Neural cell (in vitro differentiated cells): ENCODE measurements around the gene ADPRS. TPM values are rescaled to one million over a fixed set of nuclear protein-coding genes. Genes with fewer than 3 reads are reported as not detected.

ENCODE experiments used
- H2AFZ ChIP-seq: fragments of 200-600, 300-800 bp; sonication (generic), shearing (Covaris generic); 2 replicates; pipeline ENCODE4 v1.6.0; 2014; ENCODE audit warnings: low read depth, mild to moderate bottlenecking, antibody characterized with exemption, low read length, moderate library complexity
- H3F3A ChIP-seq: fragments of 200-600 bp; shearing (Covaris generic); 2 replicates; pipeline ENCODE4 v1.6.1; 2016; ENCODE audit warnings: mild to moderate bottlenecking, moderate library complexity, mixed read lengths, antibody characterized with exemption, low read length; ENCODE audit not compliant: insufficient read depth, poor library complexity, severe bottlenecking
- H3K27ac ChIP-seq: fragments of 200-600, 300-800 bp; sonication (generic), shearing (Covaris generic); 2 replicates; pipeline ENCODE4 v1.5.1; 2014; ENCODE audit warnings: mild to moderate bottlenecking, low read length, moderate library complexity
- H3K27me3 ChIP-seq: fragments of 300-800, 200-600 bp; sonication (generic), shearing (Covaris generic); 2 replicates; pipeline ENCODE4 v1.6.0; 2014; ENCODE audit warnings: mild to moderate bottlenecking, low read depth, low read length, moderate library complexity; ENCODE audit not compliant: insufficient read depth
- H3K36me3 ChIP-seq: fragments of 300-800, 200-600 bp; sonication (generic), shearing (Covaris generic); 2 replicates; pipeline ENCODE4 v1.5.1; 2014; ENCODE audit warnings: mild to moderate bottlenecking, antibody characterized with exemption, low read length, moderate library complexity; ENCODE audit not compliant: insufficient read depth
- H3K4me2 ChIP-seq: fragments of 300-800, 200-600 bp; sonication (generic), shearing (Covaris generic); 2 replicates; pipeline ENCODE4 v1.6.0; 2014; ENCODE audit warnings: mild to moderate bottlenecking, low read length
- H3K4me3 ChIP-seq: fragments of 300-800, 200-600 bp; sonication (generic), shearing (Covaris generic); 2 replicates; pipeline ENCODE4 v1.5.1; 2014; ENCODE audit warnings: mild to moderate bottlenecking, low read length, moderate library complexity
- H3K79me2 ChIP-seq: fragments of 200-600 bp; shearing (Covaris generic); replicated peaks from 2 replicates; pipeline ENCODE4 v1.6.0; 2014; ENCODE audit warnings: mild to moderate bottlenecking, low read length, moderate library complexity; ENCODE audit not compliant: insufficient read depth
- H3K9ac ChIP-seq: fragments of 300-800, 200-600 bp; sonication (generic), shearing (Covaris generic); 2 replicates; pipeline ENCODE4 v1.6.1; 2016; ENCODE audit warnings: mild to moderate bottlenecking, low read length, mixed read lengths
- H3K9me2 ChIP-seq: fragments of 200-600 bp; shearing (Covaris generic); 2 replicates; pipeline ENCODE4 v1.6.1; 2016; ENCODE audit warnings: mild to moderate bottlenecking, low read length, mixed read lengths; ENCODE audit not compliant: insufficient read depth
- H3K9me3 ChIP-seq: fragments of 200-600, 300-800 bp; sonication (generic), shearing (Covaris generic); 2 replicates; pipeline ENCODE4 v1.6.1; 2016; ENCODE audit warnings: mild to moderate bottlenecking, mixed run types, low read length, moderate library complexity, mixed read lengths
- H4K20me1 ChIP-seq: fragments of 200-600 bp; shearing (Covaris generic); 2 replicates; pipeline ENCODE4 v1.6.1; 2016; ENCODE audit warnings: mild to moderate bottlenecking, mixed run types; ENCODE audit not compliant: insufficient read depth
- CTCF ChIP-seq: fragments of 450-650 bp; IDR thresholded peaks from 2 replicates; pipeline ENCODE4 v1.5.1; 2014; ENCODE audit warnings: antibody characterized with exemption, mild to moderate bottlenecking, moderate library complexity; ENCODE audit not compliant: poor library complexity, severe bottlenecking
- EP300 ChIP-seq: fragments of 450-650 bp; conservative IDR thresholded peaks from 2 replicates; pipeline ENCODE4 v1.6.1; 2014; ENCODE audit warnings: antibody characterized with exemption, mild to moderate bottlenecking, moderate library complexity; ENCODE audit not compliant: poor library complexity, severe bottlenecking
- EZH2 ChIP-seq: fragments of 200-600, 300-800 bp; shearing (Covaris generic), sonication (generic); IDR thresholded peaks from 2 replicates; pipeline ENCODE4 v1.6.1; 2014; ENCODE audit warnings: antibody characterized with exemption, low read length, borderline replicate concordance, mild to moderate bottlenecking; ENCODE audit not compliant: insufficient read depth, poor library complexity, severe bottlenecking
- MXI1 ChIP-seq: fragments of 450-650 bp; conservative IDR thresholded peaks from 2 replicates; pipeline ENCODE4 v1.6.1; 2014; ENCODE audit warnings: antibody characterized with exemption, mild to moderate bottlenecking; ENCODE audit not compliant: poor library complexity, severe bottlenecking
- POLR2AphosphoS5 ChIP-seq: IDR thresholded peaks from 2 replicates; pipeline ENCODE4 v1.6.1; 2012
- RAD21 ChIP-seq: fragments of 450-650 bp; conservative IDR thresholded peaks from 2 replicates; pipeline ENCODE4 v1.6.1; 2014; ENCODE audit warnings: antibody characterized with exemption, mild to moderate bottlenecking, moderate library complexity
- REST ChIP-seq: IDR thresholded peaks from 2 replicates; pipeline ENCODE4 v1.6.1; 2012; ENCODE audit warnings: borderline replicate concordance
- SMC3 ChIP-seq: fragments of 450-650 bp; conservative IDR thresholded peaks from 2 replicates; pipeline ENCODE4 v1.6.1; 2014; ENCODE audit warnings: antibody characterized with exemption, mild to moderate bottlenecking, moderate library complexity; ENCODE audit not compliant: poor library complexity
- TAF1 ChIP-seq: IDR thresholded peaks from 2 replicates; pipeline ENCODE4 v1.6.1; 2012; ENCODE audit warnings: low read depth
- polyA plus RNA-seq: library from polyadenylated mRNA; depleted of rRNA; stranded (reverse); fragments of >200 nt; gene quantifications from 2 replicates; pipeline ENCODE4 v1.2.3, GENCODE V29; 2014

Gene ADPRS
- polyA plus RNA-seq, 1 donor from 2014 or later, result 66.7 TPM

- H3F3A ChIP-seq, result no peaks in the 10 kb centered on the region
- H3K79me2 ChIP-seq, result no peaks in the 10 kb centered on the region
- H2AFZ ChIP-seq, result no peak overlapping the region
- no peak overlapping the region for H3K4me2 ChIP-seq
- no peak overlapping the region for H3K27ac ChIP-seq
- no peak overlapping the region for H3K9ac ChIP-seq
- peaks cover 45% of the 10 kb centered on the region for H3K27me3 ChIP-seq
- no peaks in the 10 kb centered on the region for H3K36me3 ChIP-seq
- no peaks in the 10 kb centered on the region for H4K20me1 ChIP-seq
- no peak overlapping the region for H3K4me3 ChIP-seq
- no peaks in the 10 kb centered on the region for H3K9me2 ChIP-seq
- H3K9me3 ChIP-seq, result no peaks in the 10 kb centered on the region
- TF ChIP-seq RAD21, result no peak
- TF ChIP-seq EP300, result no peak
- TF ChIP-seq MXI1, result no peak
- no peak for TF ChIP-seq EZH2
- TF ChIP-seq CTCF, result no peak
- TF ChIP-seq SMC3, result no peak
- TF ChIP-seq REST, result no peak
- TF ChIP-seq POLR2AphosphoS5, result no peak
- TF ChIP-seq TAF1, result no peak
These were observed 33.7 kb downstream of the ADPRS start for GRCh38 chr1:36122062-36123030.

- no peaks in the 10 kb centered on the region for H3K9me2 ChIP-seq
- H3K36me3 ChIP-seq, result no peaks in the 10 kb centered on the region
- no peaks in the 10 kb centered on the region for H3F3A ChIP-seq
- H2AFZ ChIP-seq, result no peak overlapping the region
- no peak overlapping the region for H3K27ac ChIP-seq
- TF ChIP-seq EP300 (no peak), TAF1 (no peak), RAD21 (no peak), CTCF (no peak), SMC3 (no peak), REST (no peak), EZH2 (no peak), POLR2AphosphoS5 (no peak), MXI1 (no peak)
- no peak overlapping the region for H3K4me3 ChIP-seq
- H3K4me2 ChIP-seq, result no peak overlapping the region
- peaks cover 45% of the 10 kb centered on the region for H3K27me3 ChIP-seq
- H4K20me1 ChIP-seq, result no peaks in the 10 kb centered on the region
- no peaks in the 10 kb centered on the region for H3K9me3 ChIP-seq
- H3K79me2 ChIP-seq, result no peaks in the 10 kb centered on the region
- no peak overlapping the region for H3K9ac ChIP-seq
These were observed 34.7 kb downstream of the ADPRS start for GRCh38 chr1:36123356-36123755.
